Epithelial cell of proximal tubule (primary cell): ENCODE measurements around the gene FAM89B. TPM values are rescaled to one million over a fixed set of nuclear protein-coding genes. Genes with fewer than 3 reads are reported as not detected.

Source experiments
- DNase-seq: peaks from one replicate; pipeline ENCODE4 v3.0.0-alpha.2; 2011; ENCODE audit warnings: low read depth
- H3K4me3 ChIP-seq: 2 replicates; pipeline ENCODE4 v1.5.1; 2011; ENCODE audit warnings: low read depth, mild to moderate bottlenecking, low read length
- total RNA-seq: library from RNA; depleted of rRNA; stranded (reverse); fragments of >200 nt; gene quantifications from 2 replicates; pipeline ENCODE4 v1.2.3, GENCODE V29; 2015
- TF ChIP-seq, protein P1 (sequence below): conservative IDR thresholded peaks from 2 replicates; pipeline ENCODE4 v1.5.1; 2012; ENCODE audit warnings: low read depth, mild to moderate bottlenecking, low read length

FAM89B gene
- total RNA-seq, 1 donor from 2014 or later, result 67.1 TPM

DNA sequence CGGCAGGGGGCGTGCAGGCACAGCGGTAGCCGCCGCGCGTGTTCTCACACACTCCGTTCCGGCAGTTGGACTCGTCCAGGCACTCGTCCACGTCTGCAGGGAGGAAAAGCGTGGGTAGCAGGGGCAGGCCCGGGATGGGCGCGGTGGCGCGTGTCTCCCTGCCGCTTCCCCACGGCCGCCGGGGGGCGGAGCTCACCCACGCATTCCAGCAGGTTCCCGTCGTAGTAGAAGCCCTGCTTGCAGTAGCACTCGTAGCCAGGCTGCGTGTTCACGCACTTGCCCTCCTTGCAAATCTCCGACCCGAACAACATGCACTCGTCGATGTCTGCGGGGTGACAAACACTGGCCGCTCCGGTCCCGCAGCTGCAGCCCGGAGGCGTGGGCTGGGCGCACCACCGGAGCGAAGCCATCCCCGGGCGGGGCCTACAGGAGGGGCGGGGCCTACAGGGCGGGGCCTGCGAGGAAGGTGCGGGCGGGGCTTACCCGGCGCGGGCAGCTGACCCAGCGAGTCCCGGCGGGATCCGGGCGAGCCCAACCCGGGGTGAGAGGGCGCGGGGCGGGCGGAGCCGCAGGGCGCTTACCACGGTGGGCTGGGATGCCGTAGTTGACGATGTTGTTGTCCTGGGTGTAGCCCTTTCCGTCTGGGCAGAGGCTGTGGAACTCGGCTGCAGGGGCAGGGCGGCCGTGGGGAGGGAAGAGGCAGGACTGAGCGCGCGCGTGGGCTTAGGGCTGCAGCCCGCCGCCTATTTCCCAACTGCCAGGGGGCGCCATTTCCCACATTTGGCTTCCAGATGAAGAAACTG, 31.8 kb upstream of the FAM89B start:
- DNase-seq, result no peak
- H3K4me3 ChIP-seq, result peak overlapping the region; percentile 59
- TF ChIP-seq, protein P1, sequence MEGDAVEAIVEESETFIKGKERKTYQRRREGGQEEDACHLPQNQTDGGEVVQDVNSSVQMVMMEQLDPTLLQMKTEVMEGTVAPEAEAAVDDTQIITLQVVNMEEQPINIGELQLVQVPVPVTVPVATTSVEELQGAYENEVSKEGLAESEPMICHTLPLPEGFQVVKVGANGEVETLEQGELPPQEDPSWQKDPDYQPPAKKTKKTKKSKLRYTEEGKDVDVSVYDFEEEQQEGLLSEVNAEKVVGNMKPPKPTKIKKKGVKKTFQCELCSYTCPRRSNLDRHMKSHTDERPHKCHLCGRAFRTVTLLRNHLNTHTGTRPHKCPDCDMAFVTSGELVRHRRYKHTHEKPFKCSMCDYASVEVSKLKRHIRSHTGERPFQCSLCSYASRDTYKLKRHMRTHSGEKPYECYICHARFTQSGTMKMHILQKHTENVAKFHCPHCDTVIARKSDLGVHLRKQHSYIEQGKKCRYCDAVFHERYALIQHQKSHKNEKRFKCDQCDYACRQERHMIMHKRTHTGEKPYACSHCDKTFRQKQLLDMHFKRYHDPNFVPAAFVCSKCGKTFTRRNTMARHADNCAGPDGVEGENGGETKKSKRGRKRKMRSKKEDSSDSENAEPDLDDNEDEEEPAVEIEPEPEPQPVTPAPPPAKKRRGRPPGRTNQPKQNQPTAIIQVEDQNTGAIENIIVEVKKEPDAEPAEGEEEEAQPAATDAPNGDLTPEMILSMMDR, result peak; percentile 79

DNA sequence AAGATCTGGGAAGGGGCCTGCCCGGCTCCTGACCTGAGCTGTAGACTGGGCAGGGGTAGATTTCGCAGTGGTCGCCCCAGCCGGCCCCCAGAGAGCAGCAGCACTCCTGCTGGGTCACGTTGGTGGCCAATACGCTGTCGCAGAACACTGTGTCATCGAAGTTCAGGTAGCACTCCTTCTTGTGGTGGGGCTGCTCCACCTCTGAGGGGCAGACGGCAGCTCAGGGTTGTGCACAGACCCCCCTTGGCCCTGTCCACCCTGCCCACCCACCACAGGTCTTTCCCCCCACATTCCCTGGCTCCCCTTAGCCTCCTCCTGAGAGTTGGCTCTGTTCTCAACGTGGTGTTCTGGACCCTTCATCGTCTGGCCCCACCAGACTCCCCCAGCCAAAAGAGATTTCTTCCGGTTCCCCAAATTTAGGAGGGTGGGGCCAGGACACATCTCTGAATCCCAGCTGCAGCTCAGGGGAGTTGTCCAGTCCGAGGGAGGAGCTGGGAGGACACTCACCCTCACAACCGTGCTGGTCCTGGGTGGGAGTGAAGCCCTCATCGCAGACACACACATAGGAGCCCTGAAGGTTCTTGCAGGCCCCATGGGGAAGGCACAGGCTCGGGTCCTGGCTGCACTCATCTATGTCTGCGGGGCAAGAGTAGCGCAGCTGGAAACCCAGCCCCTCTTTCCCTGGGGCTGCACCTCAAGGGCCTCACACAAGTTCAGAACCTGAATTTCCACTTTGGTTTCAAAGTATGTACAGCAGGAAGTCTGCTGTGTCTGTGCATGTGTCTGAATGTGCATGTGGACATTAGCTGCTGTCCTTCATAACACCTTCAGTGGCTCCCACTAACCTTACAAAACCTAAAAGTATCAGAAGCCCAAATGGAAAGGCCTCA, 31.0 kb upstream of the FAM89B start:
- TF ChIP-seq, protein P1, result no peak
- DNase-seq, result no peak
- peak overlapping the region; percentile 59 for H3K4me3 ChIP-seq

GRCh38 chr11:65542738-65543390, 29.5 kb upstream of the FAM89B start:
- H3K4me3 ChIP-seq, result no peak overlapping the region
- TF ChIP-seq, protein P1, result no peak
- DNase-seq, result no peak

DNA sequence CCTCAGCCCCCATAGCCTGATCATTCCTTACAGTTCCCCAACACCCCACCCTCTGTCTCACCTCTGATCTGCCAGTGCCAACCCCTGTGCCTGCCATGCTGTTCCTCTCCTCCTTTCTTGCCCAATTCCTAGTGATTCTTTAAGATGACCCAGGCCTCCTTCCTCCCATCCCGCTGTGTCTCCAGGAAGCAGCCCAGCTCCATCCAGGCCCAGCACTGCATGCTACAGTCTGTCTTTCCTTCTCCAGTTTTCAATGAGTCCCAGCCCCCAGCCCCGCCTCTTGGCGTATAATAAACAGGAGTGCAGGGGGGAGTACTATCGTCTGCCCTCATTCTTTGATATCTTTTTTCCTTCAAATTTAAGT, 26.5 kb upstream of the FAM89B start:
- TF ChIP-seq, protein P1, result no peak
- H3K4me3 ChIP-seq, result peak overlapping the region; percentile 53
- DNase-seq, result no peak

DNA sequence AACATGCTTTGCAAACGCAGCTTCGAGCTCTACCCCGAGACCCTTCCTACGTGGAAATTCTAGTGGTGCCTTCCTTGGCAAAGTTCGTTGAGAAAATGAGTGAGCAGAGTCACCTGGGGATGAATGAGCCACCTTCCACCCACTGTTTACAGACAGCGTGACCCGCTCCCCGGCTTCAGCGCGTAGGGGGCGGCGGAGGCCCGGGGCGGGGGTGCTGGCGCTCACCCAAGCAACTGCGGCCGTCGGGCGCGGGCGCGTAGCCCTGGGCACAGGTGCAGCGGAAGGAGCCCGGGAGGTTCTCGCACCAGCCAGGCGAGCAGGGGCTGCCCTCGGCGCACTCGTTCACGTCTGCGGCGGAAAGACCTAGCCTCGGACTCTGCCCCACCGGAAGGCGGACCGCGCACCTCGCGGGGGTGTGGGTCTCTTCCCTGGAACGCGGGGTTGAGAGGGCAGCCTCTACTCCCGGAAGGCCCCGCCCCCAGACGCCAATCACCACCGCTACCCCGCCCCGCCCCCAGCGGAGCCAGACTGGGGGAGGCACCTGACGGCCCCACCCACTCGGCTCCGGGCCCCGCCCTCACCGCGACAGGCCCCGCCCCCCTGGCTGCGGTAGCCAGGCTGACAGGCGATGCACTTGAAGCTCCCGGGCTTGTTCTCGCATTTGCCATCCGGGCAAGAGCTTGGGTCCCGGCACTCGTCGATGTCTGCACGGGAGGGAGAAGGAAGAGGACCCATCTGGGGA, 25.9 kb upstream of the FAM89B start:
- DNase-seq, result no peak
- TF ChIP-seq, protein P1, result no peak
- peak overlapping the region; percentile 53 for H3K4me3 ChIP-seq

GRCh38 chr11:65547446-65548125, 24.8 kb upstream of the FAM89B start:
- no peak overlapping the region for H3K4me3 ChIP-seq
- no peak for DNase-seq
- TF ChIP-seq, protein P1, result no peak
